ENCODE results near the gene RAB3IL1. TPM values are rescaled to one million over a fixed set of nuclear protein-coding genes. Genes with fewer than 3 reads are reported as not detected.

Gene RAB3IL1
- total and polyA plus RNA-seq, 8 donors = 0.58 to 13.3 (median 10.1) TPM; not detected in 1

- Histone ChIP-seq H3K4me3 (no peak overlapping the region), H3K9me3 (peaks cover 0 to 23% (median 6%) of the 10 kb centered on the region in 4 donors), H3K4me1 (no peaks in the 10 kb centered on the region), H3K27me3 (no peaks in the 10 kb centered on the region), H3K36me3 (no peaks in the 10 kb centered on the region), H3K27ac (no peak overlapping the region)
- no peak for TF ChIP-seq EP300 (IDR thresholded peaks at IDR 0.05)
- TF ChIP-seq POLR2AphosphoS5 (IDR thresholded peaks at IDR 0.05) = no peak
- TF ChIP-seq POLR2A (IDR thresholded peaks at IDR 0.05) = no peak
- no peak for TF ChIP-seq CTCF (IDR thresholded peaks at IDR 0.05)
- intact Hi-C loops (cut with DNase I; ENCODE audit: low total_unique reads) = no loop called here
- DNase-seq = no peak
- 72 to 86% (median 79%) methylated on average over 2 of the region's 2 CpGs for WGBS, 5 donors
These were observed 18.5 kb upstream of the RAB3IL1 start for GRCh38 chr11:61935861-61936260.

- 81 to 90% (median 85%) methylated on average over 3 of the region's 3 CpGs for WGBS, 5 donors
- no peaks in the 10 kb centered on the region for H3K27me3 ChIP-seq
- H3K36me3 ChIP-seq = no peaks in the 10 kb centered on the region
- TF ChIP-seq EP300 (IDR thresholded peaks at IDR 0.05) (no peak), POLR2A (IDR thresholded peaks at IDR 0.05) (no peak), POLR2AphosphoS5 (IDR thresholded peaks at IDR 0.05) (no peak), CTCF (IDR thresholded peaks at IDR 0.05) (no peak)
- intact Hi-C loops (cut with DNase I; ENCODE audit: low total_unique reads) = no loop called here
- no peak for DNase-seq
- no peak overlapping the region for H3K4me3 ChIP-seq
- no peak overlapping the region for H3K27ac ChIP-seq
- H3K4me1 ChIP-seq = no peaks in the 10 kb centered on the region
- H3K9me3 ChIP-seq = peaks cover 0 to 5% (median 0%) of the 10 kb centered on the region in 4 donors
These were observed 13.6 kb upstream of the RAB3IL1 start for GRCh38 chr11:61930933-61931332.

GRCh38 chr11:61928606-61929005 lies 11.2 kb upstream of the RAB3IL1 start:
- intact Hi-C loops (cut with DNase I; ENCODE audit: low total_unique reads) = no loop called here

GRCh38 chr11:61927501-61927900 lies 10.1 kb upstream of the RAB3IL1 start:
- TF ChIP-seq CTCF (IDR thresholded peaks at IDR 0.05) = no peak
- Histone ChIP-seq H3K27ac (no peak overlapping the region), H3K4me3 (no peak overlapping the region), H3K27me3 (no peaks in the 10 kb centered on the region), H3K9me3 (no peaks in the 10 kb centered on the region), H3K36me3 (no peaks in the 10 kb centered on the region), H3K4me1 (peaks cover 15 to 19% (median 17%) of the 10 kb centered on the region in 4 donors)
- intact Hi-C loops (cut with DNase I; ENCODE audit: low total_unique reads) = no loop called here
- WGBS, 5 donors = 96 to 100% (median 100%) methylated on average over 1 of the region's 1 CpG
- DNase-seq = no peak

More at GRCh38 chr11:61928606-61929005, 11.2 kb upstream of the RAB3IL1 start:
- no peaks in the 10 kb centered on the region for H3K36me3 ChIP-seq
- H3K27ac ChIP-seq = no peak overlapping the region
- TF ChIP-seq POLR2A (IDR thresholded peaks at IDR 0.05) (no peak), POLR2AphosphoS5 (IDR thresholded peaks at IDR 0.05) (no peak), EP300 (IDR thresholded peaks at IDR 0.05) (no peak), CTCF (IDR thresholded peaks at IDR 0.05) (no peak)
- H3K4me1 ChIP-seq = peaks cover 5 to 8% (median 6%) of the 10 kb centered on the region in 4 donors
- no peaks in the 10 kb centered on the region for H3K27me3 ChIP-seq
- H3K4me3 ChIP-seq = no peak overlapping the region
- H3K9me3 ChIP-seq = no peaks in the 10 kb centered on the region
- no peak for DNase-seq

Measured in stomach (tissue), 9 donors.